ENCODE measurements around the gene PLAGL2.
"Not testable (repeated sequence)": the region's sequence is repeated elsewhere in the genome, so short reads cannot be mapped to it uniquely, and the experiment has no call there.

PLAGL2 gene

DNA sequence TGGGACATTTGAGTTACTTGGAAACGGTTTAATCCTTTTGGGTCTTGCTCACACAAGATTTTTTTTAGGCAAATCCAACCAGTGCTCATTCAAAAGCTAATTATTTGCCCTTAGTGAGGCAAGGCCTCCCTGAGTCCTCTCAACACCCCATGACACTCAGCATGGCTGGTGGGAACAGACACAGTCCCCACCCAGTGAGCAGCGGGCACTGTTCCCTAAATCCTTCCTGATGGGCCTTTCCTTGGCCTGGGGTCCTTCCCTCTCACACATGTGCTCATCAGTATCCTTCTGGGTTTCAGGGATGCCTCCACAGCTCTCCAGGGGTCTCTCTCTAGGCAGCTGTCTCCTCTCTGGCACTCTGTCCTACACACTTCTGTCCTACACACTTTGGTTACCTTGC lies 28.0 kb downstream of the PLAGL2 start:
- no peak for DNase-seq

DNA sequence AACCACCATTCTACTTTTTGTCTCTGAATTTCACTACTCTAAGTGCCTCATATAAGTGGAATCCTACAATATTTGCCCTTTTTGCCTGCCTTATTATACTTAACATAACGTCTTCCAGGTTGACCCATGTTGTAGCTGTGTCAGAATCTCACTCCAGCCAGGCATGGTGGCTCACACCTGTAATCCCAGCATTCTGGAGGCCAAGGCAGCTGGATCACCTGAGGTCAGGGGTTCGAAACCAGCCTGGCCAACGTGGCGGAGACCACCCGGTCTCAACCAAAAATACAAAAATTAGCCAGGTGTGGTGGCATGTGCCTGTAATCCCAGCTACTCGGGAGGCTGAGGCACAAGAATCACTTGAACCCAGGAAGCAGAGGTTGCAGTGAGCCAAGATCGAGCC lies 29.8 kb downstream of the PLAGL2 start:
- DNase-seq: not testable (repeated sequence)

DNA sequence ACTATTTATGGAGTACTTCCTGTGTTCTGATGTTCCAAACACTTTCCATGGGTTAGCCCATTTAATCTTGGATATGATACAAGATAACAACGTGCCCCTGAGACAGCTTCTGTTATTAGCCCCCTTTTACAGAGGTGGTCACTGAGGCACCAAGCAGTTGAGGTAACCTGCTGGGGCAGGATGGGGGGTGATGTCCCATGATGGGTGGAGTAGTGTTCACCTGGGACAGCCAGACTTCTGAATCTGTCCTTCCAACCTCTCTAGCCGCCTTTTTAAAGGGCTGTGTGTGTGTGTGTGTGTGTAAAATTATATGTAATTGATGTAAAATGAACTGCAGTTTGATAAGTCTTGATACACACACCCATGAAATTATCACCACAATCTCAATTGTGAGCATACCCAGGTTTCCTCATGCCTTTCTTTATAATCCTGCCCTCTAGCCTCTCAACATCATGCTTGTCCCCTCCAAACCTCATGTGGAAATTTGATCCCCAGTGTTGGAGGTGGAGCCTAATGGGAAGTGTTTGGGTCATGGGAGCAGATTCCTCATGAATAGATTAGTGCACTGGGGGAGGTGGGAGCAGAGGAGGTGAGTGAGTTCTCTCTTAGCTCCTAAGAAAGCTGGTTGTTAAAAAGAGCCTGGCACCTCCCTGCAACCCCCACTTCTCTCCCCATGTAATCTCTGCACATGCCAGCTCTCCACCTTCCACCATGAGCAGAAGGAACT lies 39.2 kb downstream of the PLAGL2 start:
- no peak for DNase-seq

DNA sequence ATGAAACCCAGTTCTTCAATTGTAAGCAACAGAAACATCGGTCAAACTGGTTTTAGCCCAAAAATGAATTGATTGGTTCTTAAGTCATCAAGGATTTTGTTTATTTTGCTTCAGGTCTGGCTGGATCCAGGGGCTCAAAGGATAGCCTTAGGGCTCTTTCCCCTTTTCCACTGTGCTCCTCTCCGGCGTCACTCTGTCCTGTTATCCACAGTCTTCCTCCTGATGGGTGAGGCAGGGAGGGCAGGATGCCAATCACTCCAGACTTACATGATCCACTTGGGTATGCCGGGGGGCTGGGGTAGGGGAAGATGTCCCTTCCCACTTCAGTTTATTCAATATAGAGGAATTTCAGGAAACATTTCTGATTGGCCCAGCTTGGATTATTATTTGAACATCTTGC lies 40.0 kb downstream of the PLAGL2 start:
- DNase-seq: no peak

DNA sequence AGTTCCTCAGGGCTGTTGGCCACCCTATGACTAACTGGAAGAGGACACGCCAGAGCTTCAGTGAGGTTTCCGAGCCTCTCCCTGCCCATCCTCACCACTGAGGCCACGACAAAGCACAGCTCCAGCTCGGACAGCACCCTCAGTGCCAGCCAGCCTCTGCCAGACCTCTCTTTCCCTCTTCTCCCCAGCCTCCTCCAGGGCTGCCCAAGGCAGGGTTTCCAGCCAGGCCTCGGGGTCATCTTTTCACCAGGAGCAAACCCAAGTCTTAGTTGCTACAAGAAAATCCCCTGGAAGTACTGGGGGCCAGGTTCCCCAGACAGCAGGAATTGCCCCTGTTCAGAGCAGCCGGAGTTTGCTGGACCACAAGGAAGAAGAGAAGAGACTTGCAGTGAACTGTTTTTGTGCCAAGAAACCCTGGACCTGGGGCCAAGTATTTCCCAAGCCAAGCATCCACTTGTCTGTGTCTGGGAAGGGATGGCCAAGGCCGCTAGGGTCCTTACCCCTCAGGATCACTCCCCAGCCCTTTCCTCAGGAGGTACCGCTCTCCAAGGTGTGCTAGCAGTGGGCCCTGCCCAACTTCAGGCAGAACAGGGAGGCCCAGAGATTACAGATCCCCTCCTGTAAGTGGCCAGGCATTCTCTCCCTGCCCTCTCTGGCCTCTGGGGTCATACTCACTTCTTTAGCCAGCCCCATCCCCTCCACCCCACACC lies 41.6 kb downstream of the PLAGL2 start:
- no peak for DNase-seq

DNA sequence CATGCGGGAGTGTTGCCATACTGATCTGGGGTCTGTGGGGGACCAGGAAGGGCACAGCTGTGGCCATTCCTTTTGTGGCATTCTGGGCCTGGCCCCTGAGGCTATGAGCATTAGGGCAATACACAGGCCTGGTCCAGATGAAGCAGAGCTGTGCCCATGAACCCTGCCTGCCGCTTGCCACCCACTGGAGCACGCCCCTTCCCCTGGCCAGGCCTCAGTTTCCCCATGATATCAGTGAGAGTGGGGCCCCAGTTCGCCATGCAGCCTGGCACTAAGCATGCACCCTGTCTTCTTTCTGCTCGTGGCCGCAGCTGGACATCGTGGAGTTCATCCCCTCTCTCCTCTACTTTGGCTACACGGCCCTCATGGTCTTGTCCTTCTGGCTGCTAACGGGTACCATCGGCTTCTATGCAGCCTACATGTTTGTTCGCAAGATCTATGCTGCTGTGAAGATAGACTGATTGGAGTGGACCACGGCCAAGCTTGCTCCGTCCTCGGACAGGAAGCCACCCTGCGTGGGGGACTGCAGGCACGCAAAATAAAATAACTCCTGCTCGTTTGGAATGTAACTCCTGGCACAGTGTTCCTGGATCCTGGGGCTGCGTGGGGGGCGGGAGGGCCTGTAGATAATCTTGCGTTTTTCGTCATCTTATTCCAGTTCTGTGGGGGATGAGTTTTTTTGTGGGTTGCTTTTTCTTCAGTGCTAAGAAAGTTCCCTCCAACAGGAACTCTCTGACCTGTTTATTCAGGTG lies 42.4 kb downstream of the PLAGL2 start:
- DNase-seq: no peak

DNA sequence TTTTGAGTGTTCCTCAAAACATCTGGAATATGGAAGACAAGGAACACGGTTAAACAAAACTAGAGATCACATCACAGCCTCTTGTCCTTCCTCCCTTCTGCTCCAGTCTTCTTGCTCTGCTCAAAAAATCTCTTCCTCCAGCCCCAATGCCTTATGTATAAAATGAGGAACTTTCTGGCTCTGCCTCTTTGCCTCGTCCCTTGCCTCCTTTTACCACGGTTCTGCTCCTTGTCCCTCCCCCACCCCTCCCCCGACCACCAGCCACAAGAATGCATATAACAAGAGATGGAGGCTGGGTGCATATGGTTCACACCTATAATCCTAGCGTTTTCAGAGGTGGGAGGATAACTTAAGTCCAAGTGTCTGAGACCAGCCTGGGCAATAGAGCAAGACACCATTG lies 43.6 kb downstream of the PLAGL2 start:
- DNase-seq: no peak

DNA sequence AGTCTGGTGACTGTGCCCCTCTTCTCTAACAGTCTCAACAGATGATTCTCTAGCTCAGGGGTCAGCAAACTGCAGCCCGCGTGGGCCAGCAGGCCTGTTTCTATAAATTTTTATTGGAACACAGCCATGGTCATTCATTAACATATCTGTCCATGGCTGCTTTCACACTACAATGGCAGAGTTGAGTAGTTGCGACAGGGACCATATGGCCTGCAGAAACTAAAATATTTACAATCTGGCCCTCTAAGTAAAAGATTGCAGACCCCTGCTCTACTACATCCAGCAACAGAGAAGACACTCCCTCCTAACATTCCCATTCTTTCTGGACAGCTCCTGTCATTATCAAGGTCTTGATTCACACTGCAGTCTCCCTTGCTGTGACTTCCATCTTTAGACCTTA lies 45.2 kb downstream of the PLAGL2 start:
- no peak for DNase-seq

DNA sequence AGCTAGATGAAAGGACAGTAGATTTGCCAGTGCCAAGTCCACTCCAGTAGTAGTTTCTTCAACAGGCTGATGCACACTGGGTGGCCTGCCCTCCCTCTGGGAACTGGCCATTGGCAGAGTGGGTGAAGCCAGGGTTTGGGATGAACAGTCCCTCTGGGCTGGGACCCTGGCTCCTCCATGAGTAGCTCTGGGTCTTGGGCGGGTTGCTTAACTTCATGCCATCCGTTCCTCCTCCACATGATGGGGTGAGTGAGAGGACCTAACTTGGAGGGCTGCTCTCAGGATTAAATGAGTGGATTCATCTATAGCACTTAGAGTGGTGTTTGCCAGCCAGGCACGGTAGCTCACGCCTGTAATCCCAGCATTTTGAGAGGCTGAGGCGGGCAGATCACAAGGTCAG lies 47.2 kb downstream of the PLAGL2 start:
- no peak for DNase-seq

DNA sequence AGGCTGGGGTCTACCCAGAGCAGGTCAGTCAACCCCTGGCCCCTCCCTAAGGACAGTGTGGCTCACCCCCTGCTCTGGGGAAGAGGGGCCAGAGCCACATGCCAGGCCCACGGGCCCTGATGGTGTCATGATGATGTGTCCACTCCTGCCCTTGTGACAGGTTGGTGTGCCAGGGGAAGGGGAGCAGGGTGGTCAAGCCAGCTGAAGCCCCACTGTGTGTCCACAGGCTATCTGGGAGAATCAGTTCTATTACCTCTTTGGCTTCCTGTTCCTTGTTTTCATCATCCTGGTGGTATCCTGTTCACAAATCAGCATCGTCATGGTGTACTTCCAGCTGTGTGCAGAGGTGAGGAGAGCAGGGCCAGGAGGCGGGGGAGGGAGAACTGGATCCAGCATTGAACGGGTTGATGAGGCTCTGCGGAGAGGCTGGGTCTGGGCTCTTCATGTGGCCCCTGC lies 47.7 kb downstream of the PLAGL2 start:
- no peak for DNase-seq

DNA sequence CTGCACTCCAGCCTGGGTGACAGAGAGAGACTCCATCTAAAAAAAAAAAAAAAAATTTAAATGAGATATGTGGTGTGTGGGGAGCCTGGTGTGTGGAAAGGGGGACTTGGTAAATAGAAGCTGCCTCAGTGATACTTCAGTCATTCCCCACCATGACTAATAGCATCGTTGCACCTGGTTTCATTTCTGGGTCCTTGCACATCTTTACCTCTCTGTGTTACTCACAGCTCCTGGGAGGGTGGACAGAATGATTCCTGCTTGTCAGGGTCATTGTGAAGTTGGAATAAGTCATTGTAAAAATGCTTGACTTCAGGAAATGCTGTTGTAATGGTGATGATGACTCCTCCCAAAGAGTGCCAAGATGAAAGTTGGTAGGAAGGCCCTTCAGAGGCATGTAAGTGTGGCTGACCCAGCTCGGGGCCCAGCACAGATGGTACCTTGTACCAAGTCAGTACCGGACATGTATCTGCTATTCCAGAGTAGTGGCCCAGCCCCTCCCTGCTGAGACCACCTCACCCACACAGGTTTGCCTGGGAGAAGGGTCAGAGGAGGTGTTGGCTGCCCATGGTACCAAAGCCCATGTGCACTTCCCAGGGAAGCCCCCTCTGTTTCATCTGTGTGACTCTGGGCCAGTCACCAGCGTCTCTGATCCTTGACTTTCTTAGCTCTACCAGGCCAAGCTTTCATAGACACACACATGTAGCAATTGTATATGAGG lies 48.4 kb downstream of the PLAGL2 start:
- no peak for DNase-seq

DNA sequence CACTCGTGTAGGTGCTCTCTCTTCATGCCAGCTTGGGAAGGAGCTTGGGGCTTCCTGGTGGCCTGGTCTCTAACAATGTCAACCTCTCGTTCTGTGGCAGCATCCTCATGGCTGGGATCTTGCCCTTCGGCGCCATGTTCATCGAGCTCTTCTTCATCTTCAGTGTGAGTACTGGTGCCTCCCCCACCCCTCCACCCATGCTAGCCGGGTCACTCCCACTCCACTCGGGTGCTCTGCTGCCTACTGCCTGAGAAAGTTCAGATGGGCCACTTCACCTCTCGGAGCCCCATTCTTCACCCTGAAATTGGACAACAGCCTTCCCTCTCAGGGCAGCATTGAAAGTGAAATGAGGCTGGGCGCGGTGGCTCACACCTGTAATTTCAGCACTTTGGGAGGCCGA lies 49.2 kb downstream of the PLAGL2 start:
- DNase-seq: no peak

DNA sequence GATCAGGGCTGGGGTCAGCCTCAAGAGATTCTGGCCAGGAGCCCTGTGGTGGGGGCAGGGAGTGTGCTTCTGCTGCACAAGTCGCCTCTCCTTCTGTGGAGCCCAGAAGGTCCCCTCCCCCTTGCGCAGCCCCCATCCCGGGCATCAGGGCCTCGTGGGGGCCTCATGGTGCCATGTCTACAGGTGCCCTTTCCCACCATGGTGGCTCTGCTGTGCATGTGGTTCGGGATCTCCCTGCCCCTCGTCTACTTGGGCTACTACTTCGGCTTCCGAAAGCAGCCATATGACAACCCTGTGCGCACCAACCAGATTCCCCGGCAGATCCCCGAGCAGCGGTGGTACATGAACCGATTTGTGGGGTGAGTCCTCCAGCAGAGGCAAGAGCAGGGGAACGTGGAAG lies 49.9 kb downstream of the PLAGL2 start:
- DNase-seq: no peak

DNA sequence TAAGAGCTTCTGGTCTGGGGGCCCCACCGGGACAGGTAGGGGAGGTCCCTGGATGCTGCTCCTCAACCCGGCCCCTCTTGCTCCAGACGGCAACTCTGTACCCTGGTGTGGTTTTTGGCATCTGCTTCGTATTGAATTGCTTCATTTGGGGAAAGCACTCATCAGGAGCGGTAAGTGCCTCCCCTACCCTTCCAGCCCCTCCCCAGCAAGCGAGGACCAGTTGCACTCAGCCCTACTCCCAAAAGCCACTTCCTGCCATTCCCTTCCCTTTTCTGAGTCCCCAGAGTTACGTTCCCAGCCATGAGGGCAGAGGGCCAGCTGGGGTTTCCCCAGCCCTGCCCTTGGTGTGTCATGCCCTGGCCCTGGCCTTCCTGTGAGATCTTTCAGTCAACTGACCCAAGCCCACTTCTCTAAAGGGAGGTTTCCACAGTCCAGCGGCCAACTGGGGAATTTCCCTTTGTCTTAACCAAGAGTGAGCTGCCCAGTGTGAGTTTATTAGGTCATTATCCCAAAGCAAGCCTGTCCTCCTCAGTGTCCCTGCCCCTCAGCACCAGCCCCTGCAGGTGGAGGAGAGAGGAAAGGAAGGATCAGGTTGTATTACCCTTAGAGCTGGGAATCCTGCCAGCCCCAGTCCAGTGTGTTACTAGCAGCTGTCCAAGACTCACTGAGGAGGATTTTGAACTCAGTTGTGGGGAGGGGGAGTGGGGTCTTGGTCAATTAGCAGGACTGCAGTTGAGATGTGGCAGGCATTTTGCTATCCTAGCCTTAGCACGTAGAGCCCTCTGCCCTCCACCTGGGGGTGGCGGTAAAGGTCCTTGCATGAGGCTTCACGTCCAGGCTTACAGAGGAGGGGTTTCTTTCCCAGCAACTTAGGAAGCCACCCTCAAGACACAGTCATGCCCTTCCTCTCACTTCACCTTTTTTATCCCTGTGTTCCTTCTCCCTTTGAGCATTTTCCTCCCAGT lies 52.2 kb downstream of the PLAGL2 start:
- DNase-seq: peak; percentile 35

DNA sequence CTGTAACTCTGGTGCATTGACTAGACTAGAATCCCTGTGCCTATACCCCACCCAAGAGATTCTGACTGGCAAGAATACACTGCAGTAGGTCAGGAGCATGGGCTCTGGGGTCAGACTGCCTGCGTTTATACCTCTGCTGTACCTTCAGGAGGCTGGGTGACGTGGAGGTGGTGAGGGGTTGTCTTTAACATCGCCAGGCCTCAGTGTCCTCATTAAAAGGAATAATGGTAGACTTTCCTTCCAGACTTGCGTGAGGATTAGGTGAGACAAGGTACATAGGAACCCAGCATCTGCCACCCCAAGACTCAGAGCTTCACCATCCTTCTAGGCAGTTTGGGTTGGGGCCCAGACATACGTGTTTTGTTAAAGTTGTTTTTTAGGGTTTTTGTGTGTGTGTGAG lies 53.8 kb downstream of the PLAGL2 start:
- no peak for DNase-seq

DNA sequence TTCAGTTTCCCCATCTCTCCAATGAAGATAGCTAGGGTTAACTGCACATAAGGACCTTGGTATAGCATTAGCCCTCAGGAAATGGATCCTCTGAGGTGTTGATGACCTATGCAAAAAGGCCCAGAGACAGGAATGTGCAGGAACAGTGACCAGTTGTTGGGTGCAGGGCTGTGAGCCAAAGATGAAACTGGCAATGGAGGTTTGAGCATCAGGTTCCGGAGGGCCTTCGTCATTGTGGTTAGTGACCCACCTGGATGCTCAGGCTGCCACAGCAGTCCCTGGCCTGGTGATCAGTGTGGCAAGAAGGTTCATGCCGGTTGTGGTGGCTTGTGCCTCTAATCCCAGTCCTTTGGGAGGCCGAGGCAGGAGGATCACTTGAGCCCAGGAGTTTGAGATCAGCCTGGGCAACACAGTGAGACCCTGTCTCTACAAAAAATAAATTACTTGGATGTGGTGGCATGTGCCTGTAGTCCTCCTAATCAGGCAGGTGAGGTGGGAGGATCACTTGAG lies 54.3 kb downstream of the PLAGL2 start:
- no peak for DNase-seq

DNA sequence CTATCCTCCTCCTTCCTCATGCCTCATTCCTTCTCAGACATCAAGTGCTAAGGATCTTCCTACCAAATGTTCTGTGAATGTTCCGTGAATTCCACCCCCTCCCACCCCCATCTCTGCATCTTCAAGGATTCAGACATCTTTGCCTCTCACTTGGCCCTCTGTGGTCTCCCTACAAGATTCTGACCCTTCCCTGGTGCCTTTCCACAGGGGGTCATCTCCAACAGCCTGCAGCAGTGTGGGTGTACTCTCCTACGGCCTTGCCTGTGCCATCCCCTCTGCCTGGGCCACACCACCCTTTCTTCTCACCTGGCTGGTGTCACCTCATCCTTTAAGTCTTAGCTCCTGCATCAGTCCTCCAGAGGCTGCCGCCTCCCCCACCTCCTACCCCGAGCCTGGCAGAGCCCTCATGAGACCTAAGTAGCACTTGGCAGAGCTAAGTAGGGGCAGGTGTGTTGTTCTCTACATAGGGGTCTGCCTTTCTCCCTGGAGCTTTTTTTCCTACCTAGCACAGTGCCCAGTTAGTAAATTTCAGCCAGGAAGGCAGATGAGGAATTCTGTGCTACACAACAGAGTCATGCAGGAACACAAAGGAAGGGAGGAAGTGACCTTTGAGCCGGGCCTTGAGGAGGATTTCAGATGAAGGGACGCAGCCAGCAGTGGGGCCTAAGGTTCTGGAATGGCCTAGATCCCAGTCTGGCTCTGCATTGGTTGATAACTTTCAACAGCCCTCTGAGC lies 55.0 kb downstream of the PLAGL2 start:
- no peak for DNase-seq

DNA sequence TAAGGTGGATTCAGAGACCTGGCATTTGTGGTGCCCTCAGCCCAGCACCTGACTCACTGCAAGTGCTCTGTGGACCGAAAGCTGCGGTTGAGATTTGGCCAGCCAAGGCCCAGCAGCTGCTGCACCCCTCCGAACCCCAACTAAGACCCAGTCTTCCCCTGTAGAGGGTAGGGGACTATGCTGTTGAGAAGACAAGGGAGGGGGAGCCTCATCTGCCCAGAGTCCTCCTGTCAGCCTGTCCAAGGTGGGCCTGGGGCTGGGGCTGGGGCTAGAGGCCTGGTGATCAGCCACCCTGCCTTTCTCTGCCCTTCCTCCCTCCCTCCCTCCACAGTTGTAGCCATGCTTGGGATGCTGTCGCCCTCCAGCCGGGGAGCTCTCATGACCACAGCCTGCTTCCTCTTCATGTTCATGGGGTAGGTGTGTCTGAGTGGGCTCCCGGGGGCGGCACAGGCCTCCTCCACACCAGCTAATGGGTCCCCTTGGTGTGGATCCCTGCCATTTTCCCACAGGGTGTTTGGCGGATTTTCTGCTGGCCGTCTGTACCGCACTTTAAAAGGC lies 57.2 kb downstream of the PLAGL2 start:
- no peak for DNase-seq

DNA sequence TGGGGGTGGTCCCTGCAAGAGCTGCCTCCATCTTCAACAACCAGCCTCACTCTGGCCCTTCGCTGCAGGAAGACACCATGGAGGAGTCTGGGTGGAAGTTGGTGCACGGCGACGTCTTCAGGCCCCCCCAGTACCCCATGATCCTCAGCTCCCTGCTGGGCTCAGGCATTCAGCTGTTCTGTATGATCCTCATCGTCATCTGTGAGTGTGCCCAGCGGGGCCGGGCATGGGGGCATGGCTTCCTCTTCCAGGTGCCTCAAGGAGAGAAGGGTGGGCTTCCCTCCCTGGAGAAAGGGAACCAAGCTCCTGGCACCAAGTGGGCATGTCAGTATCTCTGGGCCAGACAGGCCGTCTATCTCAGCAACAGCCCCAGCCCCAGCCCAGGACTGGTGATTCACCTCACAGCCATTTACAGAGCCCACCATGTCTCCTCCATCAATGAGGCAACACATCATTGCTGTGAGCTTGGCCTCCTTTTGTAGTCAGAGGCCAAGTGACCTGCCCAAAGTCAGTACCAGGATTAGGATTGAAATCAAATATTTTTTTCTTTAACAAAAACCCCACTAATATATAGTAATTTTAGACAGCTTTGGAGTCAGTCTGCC lies 57.9 kb downstream of the PLAGL2 start:
- no peak for DNase-seq

Measured in CD4-positive, alpha-beta T cell treated with Interleukin-17A for 1 hour (primary cell).